HG02885 (cell line): ENCODE results near the gene LHPP.

Experiments
- ATAC-seq: cut with Tn5 transposase; IDR thresholded peaks from one replicate; pipeline ENCODE4 v1.9.1; 2021; ENCODE audit warnings: mild to moderate bottlenecking; ENCODE audit not compliant: unreplicated experiment, poor library complexity

LHPP gene

DNA sequence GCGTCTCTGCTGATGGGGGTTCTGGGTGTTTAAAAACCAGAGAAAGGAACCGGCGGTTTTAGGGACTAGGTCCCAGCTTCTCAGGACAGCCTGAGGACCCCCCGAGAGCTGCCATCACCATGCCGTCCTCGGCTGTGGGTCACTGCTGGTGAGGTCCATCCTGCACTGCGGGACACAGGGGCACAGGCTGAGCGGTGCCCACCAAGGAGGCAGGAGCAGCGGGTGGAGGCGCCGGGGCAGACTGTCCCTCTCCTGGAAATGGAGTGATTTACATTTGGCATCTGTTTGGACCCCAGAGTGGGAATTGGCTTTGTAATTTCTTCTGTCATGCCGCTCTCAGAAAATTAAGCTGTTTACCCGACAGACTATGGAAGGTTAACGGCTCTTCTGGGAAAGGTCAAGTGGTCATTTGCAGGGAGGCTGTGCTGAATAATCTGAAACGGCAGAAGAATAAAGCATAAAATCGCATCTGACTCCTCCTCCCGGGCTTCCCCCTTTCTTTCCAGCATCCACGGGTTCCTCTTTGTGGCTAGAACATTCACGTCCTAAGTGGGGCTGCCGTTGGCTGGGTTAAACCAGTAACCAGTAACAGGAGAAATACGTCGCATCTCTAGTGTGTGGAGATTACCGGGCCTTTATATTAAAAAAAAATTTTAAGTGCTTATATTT is 31.7 kb downstream of the LHPP start:
- no peak for ATAC-seq

DNA sequence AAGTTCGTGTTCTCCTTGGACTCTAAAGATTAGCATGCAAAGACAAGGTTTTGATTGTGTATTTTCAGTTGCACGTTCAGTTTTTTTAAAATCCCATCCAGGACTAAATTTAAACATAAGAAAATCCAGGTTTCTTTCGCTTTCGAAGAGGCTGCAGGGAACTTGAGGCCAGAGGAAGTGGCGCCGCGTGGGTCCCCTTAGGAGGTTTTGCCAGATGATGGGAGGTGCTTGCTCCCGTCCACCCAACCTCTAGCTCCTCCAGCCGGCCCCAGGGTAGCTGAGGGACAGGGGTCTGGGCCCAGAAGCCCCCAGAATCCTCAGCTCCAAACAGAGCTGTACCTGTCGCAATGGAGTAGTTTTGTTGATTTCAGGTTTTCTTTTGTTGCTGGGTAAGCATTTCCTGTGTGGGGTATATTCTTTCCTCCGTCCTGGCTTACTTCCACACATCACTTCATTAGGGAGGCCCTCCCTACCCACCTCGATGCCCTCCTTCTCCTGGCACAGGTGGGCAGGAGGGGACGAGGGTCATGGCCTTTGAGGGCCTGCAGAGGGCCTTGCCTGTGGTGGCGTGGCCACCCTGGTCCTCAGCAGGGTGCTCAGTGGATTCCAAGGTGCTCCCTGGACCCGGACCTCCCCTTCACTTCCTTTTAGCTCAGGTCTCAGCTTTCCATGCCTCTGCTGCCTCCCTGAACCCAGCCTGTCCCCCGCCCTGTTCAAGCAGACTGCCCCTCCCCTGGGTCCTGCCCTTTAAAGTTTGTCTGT is 32.6 kb downstream of the LHPP start:
- ATAC-seq = no peak

DNA sequence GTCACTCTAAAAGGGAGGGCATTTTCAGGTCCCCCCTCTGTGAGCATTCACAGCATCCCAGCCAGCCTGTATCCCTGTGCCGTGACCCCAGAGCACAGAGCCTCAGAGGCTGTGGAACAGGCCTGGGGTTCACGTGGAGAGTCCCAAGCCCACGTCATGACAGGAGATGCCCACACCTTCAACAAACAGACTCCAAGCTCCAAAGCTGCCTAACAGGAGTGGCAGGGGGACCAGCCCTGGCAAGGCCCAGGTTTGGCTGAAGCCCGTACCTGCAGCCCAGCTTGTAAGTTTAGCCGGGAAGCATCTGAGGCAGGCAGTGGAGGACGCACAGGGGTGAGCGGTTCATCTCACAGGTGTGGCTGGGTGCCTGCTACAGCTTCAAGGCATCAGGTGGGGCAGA is 33.5 kb downstream of the LHPP start:
- no peak for ATAC-seq

DNA sequence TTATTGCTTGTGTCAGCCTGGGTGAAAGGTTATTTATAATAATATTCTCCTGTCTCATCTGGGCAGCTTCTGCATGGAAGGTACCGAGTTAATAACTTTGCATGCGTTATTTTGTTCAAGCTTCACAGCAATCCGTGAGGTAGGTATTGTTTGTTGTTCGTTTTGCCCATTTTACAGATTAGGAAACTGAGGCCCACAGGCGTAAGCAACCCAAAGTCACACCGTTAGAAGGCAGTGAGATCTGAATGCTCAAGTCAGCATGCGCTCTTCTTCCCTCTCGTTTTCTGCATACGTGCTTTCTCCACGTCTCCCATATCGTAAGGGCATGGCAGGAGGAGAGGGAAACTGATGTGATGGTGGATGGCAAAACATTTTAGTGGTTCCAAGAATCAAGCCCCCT is 34.1 kb downstream of the LHPP start:
- ATAC-seq = no peak

DNA sequence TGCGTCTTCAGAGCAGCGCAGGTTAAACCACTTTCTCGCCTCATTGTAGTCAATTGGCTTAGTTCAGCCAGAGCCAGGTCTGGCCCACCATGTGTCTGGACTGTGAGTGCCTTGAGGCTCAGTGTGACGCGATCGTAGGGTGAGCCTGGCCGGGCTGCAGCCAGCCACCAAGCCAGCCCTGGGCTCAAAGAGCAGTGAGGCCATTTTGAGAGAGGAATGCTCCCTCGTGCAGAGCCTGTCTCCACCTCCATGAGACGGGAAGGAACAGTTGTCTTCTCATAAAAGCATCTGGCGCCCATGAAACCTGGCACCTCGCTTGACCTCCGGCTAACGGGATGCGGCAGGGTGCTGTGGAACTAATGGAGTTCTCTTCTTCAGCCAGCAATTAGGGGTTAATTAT is 34.5 kb downstream of the LHPP start:
- no peak for ATAC-seq

DNA sequence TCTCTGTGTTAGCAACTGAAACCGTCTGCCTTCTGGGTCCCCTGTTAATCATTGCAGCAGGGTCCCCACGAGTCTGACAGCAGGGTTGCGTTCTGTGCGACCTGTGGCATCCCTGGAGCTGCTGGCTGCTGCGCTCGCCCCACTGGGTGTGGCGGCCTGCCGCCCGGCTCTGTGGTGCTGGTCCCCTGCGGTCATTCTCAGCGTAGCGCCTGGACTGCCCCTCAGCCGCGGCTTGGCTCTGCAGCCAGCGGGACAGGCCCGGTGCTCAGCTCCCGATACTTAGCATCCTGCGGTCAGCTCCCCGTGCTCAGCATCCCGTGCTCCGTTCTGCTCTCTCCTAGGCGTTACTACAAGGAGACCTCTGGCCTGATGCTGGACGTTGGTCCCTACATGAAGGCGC is 35.0 kb downstream of the LHPP start:
- no peak for ATAC-seq

DNA sequence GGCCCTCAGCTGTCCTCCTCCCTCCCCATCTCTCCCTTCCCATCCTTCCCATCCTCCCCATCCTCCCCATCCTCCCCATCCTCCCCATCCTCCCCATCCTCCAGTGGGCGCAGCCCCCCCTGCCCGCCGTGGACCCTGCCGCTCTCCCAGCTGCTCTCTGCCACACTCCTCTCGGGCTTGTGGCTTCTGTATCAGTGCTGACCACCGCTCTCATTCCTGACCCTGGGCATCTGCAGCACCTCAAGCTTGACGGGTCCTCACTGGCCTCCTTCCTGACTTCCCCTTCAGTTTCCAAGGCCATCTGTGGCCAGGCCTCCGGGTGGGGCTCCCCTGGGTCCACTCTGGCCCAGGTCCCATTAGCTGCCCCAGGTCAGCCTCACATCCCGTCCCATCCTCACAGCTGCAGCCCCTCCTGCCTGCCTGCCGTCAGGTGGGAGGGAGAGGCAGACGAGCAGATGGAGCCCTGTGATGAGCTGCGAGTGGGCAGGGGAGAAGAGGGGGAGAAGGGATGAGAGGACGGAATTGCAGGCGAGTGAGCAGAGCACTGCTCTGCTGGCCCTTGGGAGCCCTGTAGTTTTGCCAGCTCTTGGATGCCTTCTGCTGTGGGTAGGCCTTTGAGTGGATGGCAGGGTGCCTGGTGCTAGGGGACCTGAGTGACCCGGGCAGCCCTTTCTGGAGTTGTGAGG is 35.7 kb downstream of the LHPP start:
- no peak for ATAC-seq

DNA sequence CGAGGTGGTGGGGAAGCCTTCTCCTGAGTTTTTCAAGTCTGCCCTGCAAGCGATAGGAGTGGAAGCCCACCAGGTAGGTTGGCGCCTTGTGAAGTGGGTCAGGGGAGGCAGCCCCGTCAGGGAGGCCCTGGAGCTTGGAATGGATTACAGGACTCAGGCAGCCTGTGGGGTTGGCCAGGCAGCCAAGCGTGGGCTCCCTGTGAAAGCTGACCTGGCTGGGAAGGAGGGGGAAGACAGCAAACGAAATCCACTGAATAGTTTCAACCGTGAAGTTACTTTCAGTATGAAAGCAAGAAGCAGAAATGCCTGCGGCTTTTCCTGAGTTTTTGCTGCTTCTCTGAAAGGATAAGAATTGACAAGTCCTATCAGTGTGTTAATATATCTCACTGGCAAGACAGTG is 36.4 kb downstream of the LHPP start:
- ATAC-seq = no peak

DNA sequence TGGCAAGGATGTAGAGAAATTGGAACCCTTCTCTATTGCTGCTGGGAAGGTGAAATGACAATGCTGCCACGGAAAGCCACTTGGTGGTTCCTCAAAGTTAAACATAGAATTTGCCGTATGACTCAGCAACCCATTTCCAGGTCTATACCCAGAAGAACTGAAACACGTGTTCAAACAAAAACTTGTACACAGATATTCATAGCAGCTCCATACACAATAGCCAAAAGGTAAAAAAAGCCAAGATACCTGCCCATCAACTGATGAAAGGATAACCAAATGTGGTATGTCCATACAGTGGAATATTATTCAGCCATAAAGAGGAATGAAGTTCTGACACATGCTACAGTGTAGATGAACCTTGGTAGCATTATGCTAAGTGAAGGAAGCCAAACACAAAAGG is 39.1 kb downstream of the LHPP start:
- ATAC-seq = no peak

DNA sequence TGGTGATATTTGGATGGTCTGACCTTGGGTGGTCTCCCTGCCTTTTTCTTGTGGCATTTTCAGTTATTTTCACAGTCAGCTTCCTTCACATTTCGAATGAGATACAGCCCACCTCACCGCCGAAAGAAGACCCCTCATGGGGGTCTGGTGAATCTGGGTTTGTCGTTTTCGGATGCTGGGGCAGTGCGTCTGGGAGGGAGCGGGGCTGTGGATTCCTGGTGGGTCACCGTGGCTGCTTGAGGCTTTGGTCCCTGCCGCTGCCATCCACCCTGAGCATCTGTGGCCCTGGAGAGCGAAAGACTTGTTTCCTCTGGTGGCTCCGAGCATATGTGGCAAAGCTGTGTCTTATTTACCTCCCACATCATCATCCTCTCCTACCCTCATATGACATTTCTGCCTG is 43.1 kb downstream of the LHPP start:
- no peak for ATAC-seq

DNA sequence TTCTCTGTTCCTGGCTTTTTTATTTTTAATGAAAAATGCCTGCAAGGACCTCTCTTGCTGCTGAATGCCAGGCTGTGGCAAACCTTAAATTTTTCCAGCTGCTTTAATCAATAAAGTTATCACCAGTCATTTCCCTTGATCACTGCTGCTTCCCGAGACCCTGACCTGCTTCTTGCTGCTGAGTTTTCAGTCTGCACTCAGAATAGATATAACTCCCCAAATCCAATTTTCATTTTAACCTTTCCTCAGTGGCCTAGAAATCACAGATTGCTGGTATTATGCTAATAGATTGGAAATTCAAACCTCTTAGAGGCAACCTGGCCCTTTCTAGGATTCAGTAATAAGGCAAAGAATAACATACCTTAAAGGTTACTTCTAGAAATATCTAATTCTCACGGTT is 43.7 kb downstream of the LHPP start:
- no peak for ATAC-seq

DNA sequence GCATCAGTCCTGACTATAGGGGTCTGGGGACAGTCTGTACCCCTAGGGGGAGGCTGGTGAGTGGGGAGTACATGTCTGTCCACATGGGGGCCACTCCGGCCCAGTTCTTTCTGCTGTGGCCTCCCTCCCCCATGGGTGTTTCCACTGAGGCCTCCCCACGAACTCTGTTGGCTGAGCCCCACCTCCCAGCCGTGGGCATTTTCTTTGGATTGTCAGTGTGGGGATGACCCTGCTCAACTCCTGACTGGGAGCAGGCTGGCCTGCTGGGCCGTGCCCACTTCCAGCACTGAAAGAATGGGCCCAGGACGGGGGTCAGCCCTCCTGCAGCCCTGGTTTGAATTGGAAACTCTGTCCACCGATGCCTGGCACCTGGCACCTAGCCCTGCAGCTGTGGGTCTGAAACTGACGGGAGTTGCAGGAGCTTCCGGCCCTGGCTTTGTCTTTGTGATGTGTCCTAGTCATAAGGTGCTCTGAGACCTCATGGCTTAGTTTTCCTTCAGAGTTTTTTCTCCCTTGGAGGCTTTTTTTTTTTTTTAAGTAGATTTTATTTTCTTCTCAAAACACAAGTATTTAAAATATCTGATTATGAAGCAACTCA is 46.5 kb downstream of the LHPP start:
- ATAC-seq = no peak

DNA sequence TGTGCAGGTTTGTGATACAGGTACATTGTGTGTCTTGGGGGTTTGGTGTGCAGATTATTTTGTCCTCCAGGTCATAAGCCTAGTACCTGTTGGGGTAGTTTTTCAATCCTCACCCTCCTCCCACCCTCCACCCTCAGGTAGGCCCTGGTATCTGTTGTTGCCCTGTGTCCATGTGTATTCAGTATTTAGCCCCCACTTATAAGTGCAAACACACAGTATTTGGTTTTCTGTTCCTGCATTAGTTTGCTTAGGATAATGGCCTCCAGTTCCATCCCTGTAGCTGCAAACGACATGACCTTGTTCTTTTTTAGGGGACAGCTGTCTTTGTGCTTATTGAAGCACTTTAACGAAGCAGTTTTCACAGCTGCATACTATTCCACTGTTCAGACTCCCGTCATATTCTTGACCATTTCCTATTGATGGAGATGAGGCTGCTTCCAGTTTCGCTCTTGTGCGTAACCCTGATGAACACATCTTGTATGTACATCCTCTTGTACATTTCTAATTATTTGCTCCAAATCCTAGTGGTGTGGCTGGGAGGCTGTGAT is 47.4 kb downstream of the LHPP start:
- no peak for ATAC-seq

DNA sequence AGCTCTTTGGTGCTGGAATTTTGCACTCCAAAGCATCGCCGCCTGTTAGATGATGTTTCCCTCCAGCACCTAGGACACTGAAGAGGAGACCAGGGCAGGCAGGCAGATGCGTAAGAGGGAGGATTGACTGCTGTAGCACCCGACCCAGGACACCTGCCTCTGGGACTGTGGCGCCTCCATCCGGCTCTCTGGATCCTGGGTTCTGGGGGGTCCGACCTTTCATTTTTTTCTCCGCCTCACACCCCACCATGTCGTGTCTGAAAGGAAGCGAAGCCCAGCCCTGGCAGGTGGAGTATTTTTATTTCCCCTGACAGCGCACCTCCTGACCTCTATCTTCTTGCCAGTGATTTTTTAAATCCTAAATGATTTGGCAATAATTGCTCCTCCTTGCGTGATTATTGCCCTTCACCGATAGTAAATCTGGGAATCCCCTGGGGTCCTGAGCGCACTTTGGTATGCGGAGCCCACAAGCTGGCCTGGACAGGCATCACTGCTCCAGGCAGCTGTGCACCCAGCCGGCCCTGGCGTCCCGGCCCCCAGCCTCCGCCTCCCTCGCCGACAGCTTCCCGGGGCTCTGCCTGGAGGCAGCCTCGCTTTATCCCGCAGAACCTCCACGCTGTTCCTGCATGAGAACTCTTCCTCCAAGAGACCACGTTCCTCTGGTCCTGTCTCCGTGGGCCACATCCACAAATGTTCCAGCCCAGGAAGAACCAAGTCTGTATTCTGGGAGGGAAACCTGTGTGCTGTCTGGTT is 48.4 kb downstream of the LHPP start:
- ATAC-seq = no peak

DNA sequence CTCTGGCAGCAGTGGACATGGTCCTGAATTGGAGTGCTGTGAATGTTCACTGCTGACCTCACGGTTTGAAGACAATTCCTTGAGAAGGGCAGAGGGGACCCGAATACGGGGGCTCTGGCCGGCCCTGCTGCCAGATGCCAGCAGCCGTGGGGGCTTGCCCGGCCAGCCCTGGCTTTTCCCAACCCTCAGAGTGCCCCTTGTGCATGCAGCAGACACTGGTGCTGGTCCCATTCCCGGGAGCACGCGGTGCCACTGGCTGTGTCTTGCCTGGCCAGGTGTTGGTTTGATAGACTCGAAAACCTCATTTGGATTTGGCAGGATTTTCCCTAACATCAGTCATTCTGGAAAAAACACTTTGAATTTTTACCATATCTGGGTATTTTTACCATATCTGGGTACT is 49.1 kb downstream of the LHPP start:
- no peak for ATAC-seq

DNA sequence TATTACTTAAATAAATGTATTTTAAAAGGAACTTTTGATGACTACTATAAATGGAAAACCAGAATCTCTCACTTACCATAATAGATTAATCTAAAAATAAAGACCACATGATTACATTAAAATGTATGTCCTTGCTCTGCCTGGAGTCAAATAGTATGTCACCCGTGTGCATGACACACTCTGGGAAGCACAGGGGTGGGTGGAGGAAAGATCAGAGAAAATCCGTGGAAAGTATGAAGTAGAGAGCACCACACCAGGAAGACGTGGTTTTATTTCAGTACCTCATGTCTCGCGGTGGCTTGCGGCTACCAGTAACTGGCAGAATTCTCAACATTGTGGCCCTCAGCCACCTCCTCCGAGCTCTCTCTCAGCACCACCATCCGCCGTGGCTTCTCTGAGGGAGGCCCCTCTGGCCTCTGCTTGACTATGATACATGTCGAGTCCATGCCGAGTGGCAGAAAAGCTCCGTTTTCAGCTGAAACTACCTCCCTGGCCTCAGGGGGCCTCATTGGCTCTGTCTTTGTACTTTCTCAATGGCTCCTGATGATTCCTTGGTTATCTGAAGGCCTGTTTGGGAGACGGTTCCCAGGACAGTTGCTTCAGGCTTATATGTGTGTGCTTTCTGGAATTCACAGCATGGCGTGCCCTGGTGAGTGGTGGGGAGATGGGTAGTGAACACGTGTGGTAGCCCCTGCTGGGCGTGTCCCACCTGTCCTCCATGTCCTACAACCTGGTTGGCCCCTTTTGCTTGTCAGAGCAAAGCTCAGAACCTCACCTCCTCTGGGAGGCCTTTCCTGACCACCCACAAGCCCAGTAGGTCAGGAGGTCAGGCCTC is 49.8 kb downstream of the LHPP start:
- ATAC-seq = no peak

DNA sequence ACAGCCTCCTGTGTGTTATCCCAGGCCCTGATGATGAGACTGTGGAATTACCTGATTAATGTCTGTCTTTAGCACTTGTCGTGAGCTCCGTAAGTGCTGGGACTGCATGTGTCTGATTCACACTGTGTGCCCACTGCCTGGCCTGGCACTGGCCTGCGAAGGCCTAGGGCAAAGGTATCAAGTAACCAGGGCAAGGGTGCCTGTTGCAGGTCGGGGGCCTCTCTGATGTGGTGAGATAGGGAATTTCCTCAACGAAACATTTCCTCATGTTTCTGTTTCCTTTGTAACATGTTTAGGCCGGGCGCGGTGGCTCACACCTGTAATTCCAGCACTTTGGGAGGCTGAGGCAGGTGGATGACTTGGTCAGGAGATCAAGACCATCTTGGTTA is 50.4 kb downstream of the LHPP start:
- no peak for ATAC-seq

DNA sequence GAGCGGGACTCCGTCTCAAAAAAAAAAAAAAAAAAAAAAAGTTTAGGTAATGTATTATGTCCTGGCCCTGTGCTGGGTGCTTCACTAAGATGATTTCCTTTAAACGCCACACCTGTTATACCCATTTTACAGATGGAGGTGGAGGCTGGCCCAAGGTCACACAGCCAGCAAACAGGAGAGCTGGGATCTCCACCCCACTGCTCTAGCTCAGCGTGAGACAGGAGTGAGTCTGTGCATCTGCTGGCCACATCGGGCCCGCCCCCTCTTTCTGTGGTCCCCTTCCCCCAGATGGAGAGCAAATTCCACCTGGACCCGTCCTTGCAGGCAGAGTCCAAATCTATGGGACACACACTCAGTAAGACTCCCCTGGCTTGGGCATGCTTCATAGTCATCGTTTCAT is 51.0 kb downstream of the LHPP start:
- no peak for ATAC-seq

DNA sequence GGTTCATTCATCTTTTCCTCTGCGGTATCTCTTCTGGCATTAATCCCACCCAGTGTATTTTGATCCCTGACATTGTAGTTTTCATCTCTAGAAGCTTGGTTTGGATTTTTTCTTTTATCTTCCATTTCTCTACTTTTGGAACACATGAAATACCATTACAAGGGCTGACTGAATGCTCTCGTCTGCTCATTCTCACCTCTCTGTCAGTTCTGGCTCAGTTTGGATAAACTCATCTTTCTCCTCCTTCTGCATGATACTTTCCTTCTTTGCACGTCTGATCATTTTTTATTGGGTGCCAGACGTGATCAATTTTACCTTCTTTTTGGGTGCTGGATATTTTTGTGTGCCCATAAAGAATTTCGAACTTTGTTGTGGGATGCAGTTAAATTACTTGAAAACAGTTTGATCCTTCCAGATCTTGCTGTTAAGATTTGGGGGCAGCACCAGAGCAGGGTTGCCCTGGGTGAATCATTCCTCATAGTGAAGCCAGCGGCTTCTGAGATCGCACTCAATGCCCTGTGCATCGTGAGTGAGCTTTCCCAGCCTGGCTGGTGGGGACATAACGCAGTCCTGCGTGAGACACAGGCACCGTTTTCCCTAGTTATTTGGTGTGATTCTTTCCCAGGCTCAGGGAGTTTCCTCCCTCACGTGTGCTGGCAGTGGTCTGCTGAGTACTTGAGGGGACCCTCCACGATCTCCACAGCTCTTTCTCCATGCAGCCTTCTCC is 53.8 kb downstream of the LHPP start:
- no peak for ATAC-seq
